SK-N-SH treated with all-trans-retinoic acid at 6 μM for 48 hours (cell line): ENCODE results near the gene PKDCC.
A peak's percentile ranks its signal among the peaks of the same experiment; 100 is the strongest.

Experiments used
- ATAC-seq: fragments of 200-7000 bp; cut with Tn5 transposase; 3 replicates; pipeline ENCODE4 v1.9.1; 2020; ENCODE audit warnings: mild to moderate bottlenecking, moderate library complexity
- BACH2 ChIP-seq: fragments of 250-450 bp; sonication (Bioruptor Pico); IDR thresholded peaks from 2 replicates; pipeline ENCODE4 v1.9.0; 2021; ENCODE audit warnings: mild to moderate bottlenecking, borderline replicate concordance
- CREB5 ChIP-seq: fragments of 250-450 bp; sonication (Bioruptor Pico); IDR thresholded peaks from 2 replicates; pipeline ENCODE4 v1.5.1; 2020; ENCODE audit warnings: low read depth, mild to moderate bottlenecking, moderate library complexity
- CSDC2 ChIP-seq: fragments of 250-450 bp; sonication (Bioruptor Pico); IDR thresholded peaks from 2 replicates; pipeline ENCODE4 v1.5.0; 2020; ENCODE audit warnings: mild to moderate bottlenecking, moderate library complexity
- CSRNP3 ChIP-seq: fragments of 250-450 bp; sonication (Bioruptor Pico); IDR thresholded peaks from 2 replicates; pipeline ENCODE4 v1.5.1; 2021; ENCODE audit warnings: mild to moderate bottlenecking, moderate library complexity
- ESRRG ChIP-seq: fragments of 250-450 bp; sonication (Bioruptor Pico); IDR thresholded peaks from 2 replicates; pipeline ENCODE4 v1.6.1; 2021; ENCODE audit warnings: mild to moderate bottlenecking
- GLIS3 ChIP-seq: fragments of 250-450 bp; sonication (Bioruptor Pico); IDR thresholded peaks from 2 replicates; pipeline ENCODE4 v1.5.0; 2020; ENCODE audit warnings: mild to moderate bottlenecking, moderate library complexity
- ISL1 ChIP-seq: fragments of 250-450 bp; sonication (Bioruptor Pico); IDR thresholded peaks from 2 replicates; pipeline ENCODE4 v2.1.2; 2022; ENCODE audit warnings: mild to moderate bottlenecking, moderate library complexity
- PPARA ChIP-seq: fragments of 250-450 bp; sonication (Bioruptor Pico); IDR thresholded peaks from 2 replicates; pipeline ENCODE4 v1.5.0; 2020; ENCODE audit warnings: mild to moderate bottlenecking, borderline replicate concordance
- RARB ChIP-seq: fragments of 250-450 bp; sonication (Bioruptor Pico); IDR thresholded peaks from 2 replicates; pipeline ENCODE4 v1.8.0; 2021; ENCODE audit warnings: mild to moderate bottlenecking, moderate library complexity
- SNAI2 ChIP-seq: fragments of 250-450 bp; sonication (Bioruptor Pico); IDR thresholded peaks from 2 replicates; pipeline ENCODE4 v1.5.0; 2020; ENCODE audit warnings: mild to moderate bottlenecking, moderate library complexity
- TCF4 ChIP-seq: fragments of 250-450 bp; sonication (Bioruptor Pico); IDR thresholded peaks from 2 replicates; pipeline ENCODE4 v1.8.0; 2021; ENCODE audit warnings: mild to moderate bottlenecking, moderate library complexity, borderline replicate concordance
- TSHZ2 ChIP-seq: fragments of 250-450 bp; sonication (Bioruptor Pico); IDR thresholded peaks from 2 replicates; pipeline ENCODE4 v1.5.0; 2020; ENCODE audit warnings: mild to moderate bottlenecking, moderate library complexity
- ZC3H10 ChIP-seq: fragments of 250-450 bp; sonication (Bioruptor Pico); IDR thresholded peaks from 2 replicates; pipeline ENCODE4 v1.5.1; 2021; ENCODE audit warnings: mild to moderate bottlenecking, moderate library complexity
- ZFP3 ChIP-seq: fragments of 250-450 bp; sonication (Bioruptor Pico); IDR thresholded peaks from 2 replicates; pipeline ENCODE4 v1.5.0; 2020; ENCODE audit warnings: mild to moderate bottlenecking, moderate library complexity
- ZFP30 ChIP-seq: fragments of 450-650 bp; formaldehyde crosslinking; IDR thresholded peaks from 2 replicates; pipeline ENCODE4 v1.5.0; 2022; ENCODE audit warnings: mild to moderate bottlenecking, moderate library complexity
- ZNF565 ChIP-seq: fragments of 450-650 bp; formaldehyde crosslinking; conservative IDR thresholded peaks from 2 replicates; pipeline ENCODE4 v1.5.0; 2020; ENCODE audit warnings: low read depth, mild to moderate bottlenecking, moderate library complexity
- ZNF70 ChIP-seq: fragments of 450-650 bp; formaldehyde crosslinking; IDR thresholded peaks from 2 replicates; pipeline ENCODE4 v1.5.0; 2020; ENCODE audit warnings: mild to moderate bottlenecking, moderate library complexity
- TF ChIP-seq, protein P1 (sequence below): fragments of 250-450 bp; sonication (Bioruptor Pico); IDR thresholded peaks from 2 replicates; pipeline ENCODE4 v1.8.0; 2021; ENCODE audit warnings: low read depth, mild to moderate bottlenecking, moderate library complexity, borderline replicate concordance
- TF ChIP-seq, protein P2 (sequence below): fragments of 250-450 bp; sonication (Bioruptor Pico); IDR thresholded peaks from 2 replicates; pipeline ENCODE4 v1.8.0; 2020; ENCODE audit warnings: mild to moderate bottlenecking, moderate library complexity, borderline replicate concordance

The PKDCC gene

DNA sequence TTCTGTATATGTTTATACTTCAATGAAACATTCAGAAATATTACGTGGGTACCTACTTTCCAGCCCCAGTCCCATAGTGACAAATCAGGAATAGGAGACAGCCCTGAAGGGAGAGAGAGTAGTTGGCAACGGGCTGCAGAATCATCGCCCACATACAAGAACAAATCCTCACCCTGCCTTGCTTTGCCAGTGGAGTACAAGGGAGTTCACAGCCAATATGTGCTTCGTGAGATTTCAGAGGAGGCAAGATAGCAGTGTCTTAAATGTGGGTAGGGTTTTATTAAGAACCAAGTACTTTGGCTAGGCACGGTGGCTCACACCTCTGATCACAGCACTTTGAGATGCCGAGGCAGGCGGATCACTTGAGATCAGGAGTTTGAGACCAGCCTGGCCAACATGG lies 40.3 kb upstream of the PKDCC start:
- ATAC-seq: no peak

DNA sequence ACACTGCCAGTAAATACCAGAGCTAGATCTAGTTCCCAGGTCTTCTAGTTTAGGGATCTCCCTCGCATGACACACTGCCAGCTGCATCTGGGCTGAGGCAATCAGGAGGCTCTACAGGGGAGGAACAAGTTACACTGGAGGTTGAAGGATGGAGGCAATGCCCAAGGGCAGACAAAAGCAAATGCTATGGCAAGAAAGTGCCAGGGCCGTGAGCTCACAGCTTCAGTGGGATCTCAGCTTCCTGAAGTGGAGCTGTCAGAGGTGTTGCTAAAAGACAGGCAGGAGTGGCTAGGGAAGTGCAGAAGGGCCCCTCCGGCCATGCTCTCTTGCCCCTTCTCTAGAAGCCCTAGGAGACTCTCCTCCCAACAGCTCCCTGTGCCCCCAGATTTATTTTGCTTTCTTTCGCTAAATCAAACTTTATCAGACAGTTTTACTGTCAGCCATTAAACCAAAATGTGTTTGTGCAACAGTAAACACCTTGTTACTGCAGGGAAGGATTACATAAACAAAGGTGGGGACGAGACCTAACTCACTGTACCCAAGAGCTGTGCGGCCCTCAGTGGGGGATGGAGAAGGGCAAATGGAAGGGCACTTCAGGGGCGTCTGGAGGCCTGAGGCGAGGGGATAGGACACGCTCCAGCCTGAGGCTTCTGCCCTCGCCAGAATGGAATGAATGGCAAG lies 39.4 kb upstream of the PKDCC start:
- ATAC-seq: no peak
- TF ChIP-seq, protein P1, sequence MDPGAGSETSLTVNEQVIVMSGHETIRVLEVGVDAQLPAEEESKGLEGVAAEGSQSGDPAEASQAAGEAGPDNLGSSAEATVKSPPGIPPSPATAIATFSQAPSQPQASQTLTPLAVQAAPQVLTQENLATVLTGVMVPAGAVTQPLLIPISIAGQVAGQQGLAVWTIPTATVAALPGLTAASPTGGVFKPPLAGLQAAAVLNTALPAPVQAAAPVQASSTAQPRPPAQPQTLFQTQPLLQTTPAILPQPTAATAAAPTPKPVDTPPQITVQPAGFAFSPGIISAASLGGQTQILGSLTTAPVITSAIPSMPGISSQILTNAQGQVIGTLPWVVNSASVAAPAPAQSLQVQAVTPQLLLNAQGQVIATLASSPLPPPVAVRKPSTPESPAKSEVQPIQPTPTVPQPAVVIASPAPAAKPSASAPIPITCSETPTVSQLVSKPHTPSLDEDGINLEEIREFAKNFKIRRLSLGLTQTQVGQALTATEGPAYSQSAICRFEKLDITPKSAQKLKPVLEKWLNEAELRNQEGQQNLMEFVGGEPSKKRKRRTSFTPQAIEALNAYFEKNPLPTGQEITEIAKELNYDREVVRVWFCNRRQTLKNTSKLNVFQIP (CRISPR knock-in tag): no peak
- no peak for TF ChIP-seq ZNF70 (CRISPR knock-in tag)
- TF ChIP-seq CREB5 (CRISPR knock-in tag): no peak
- no peak for TF ChIP-seq ISL1 (CRISPR knock-in tag)
- TF ChIP-seq ZFP30: no peak
- no peak for TF ChIP-seq BACH2 (CRISPR knock-in tag)
- no peak for TF ChIP-seq TSHZ2 (CRISPR knock-in tag)
- no peak for TF ChIP-seq RARB (CRISPR knock-in tag)
- TF ChIP-seq ESRRG: no peak
- no peak for TF ChIP-seq ZC3H10
- TF ChIP-seq ZNF565: no peak

More for the DNA sequence above, 40.3 kb upstream of the PKDCC start:
- no peak for TF ChIP-seq ZNF70 (CRISPR knock-in tag)

- ATAC-seq: peak; percentile 36
- TF ChIP-seq CSDC2 (CRISPR knock-in tag) (no peak), TCF4 (CRISPR knock-in tag) (no peak), ZFP30 (no peak), ESRRG (no peak), TSHZ2 (CRISPR knock-in tag) (no peak)
Observed at GRCh38 chr2:42009657-42010580, 37.9 kb upstream of the PKDCC start.

DNA sequence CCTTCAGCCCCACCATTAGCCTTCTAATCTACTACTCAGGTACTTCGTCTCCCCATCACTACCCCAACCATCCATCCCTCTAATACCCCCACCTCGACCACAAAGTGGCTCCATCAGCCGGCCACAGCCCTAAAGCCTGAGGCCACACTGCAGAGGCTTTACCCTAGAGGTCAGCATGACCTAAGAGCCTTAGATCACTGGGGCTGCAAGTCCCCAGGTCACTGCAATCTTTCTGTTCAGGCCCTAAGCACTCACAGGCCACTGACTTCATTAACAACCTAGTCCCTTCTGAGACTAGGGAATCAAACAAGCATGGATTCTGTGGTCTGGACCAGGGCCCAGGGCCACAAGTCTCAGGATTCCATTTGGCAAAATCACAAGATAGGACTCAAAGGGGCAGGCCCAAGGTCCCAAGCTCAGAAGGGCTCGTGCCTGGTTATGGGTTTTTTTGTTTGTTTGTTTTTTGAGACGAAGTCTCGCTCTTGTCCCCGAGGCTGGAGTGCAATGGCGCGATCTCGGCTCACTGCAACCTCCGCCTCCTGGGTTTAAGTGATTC lies 37.0 kb upstream of the PKDCC start:
- ATAC-seq: peak; percentile 50
- TF ChIP-seq SNAI2 (no peak), GLIS3 (CRISPR knock-in tag) (no peak), PPARA (CRISPR knock-in tag) (no peak), ZFP3 (CRISPR knock-in tag) (no peak), BACH2 (CRISPR knock-in tag) (no peak), TCF4 (CRISPR knock-in tag) (no peak), ZFP30 (no peak), CSRNP3 (no peak)
- TF ChIP-seq, protein P2, sequence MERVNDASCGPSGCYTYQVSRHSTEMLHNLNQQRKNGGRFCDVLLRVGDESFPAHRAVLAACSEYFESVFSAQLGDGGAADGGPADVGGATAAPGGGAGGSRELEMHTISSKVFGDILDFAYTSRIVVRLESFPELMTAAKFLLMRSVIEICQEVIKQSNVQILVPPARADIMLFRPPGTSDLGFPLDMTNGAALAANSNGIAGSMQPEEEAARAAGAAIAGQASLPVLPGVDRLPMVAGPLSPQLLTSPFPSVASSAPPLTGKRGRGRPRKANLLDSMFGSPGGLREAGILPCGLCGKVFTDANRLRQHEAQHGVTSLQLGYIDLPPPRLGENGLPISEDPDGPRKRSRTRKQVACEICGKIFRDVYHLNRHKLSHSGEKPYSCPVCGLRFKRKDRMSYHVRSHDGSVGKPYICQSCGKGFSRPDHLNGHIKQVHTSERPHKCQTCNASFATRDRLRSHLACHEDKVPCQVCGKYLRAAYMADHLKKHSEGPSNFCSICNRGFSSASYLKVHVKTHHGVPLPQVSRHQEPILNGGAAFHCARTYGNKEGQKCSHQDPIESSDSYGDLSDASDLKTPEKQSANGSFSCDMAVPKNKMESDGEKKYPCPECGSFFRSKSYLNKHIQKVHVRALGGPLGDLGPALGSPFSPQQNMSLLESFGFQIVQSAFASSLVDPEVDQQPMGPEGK: no peak
- TF ChIP-seq, all 23 proteins: peak for 0
